Fibroblast of lung (primary cell): ENCODE data around the gene DEPDC5. TPM values are rescaled to one million over a fixed set of nuclear protein-coding genes. Genes with fewer than 3 reads are reported as not detected.

Source experiments
- DNase-seq, 2 donors: peaks; one replicate each; pipeline versions ENCODE4 v3.0.0 to v3.0.0-alpha.2; 2010; ENCODE audit warnings: low read depth in 2 of 2
- H2AFZ ChIP-seq: 2 replicates; pipeline ENCODE4 v1.5.1; 2012; ENCODE audit warnings: low read length, control low read depth, inconsistent platforms
- H3K27ac ChIP-seq: 2 replicates; pipeline ENCODE4 v1.5.1; 2011; ENCODE audit warnings: low read length, control low read depth; ENCODE audit not compliant: insufficient read depth
- H3K27me3 ChIP-seq: 2 replicates; pipeline ENCODE4 v1.5.1; 2011; ENCODE audit warnings: mild to moderate bottlenecking, low read length; ENCODE audit not compliant: control insufficient read depth, insufficient read depth
- H3K36me3 ChIP-seq: 2 replicates; pipeline ENCODE4 v1.5.1; 2011; ENCODE audit warnings: low read length; ENCODE audit not compliant: control insufficient read depth, insufficient read depth
- H3K4me1 ChIP-seq: 2 replicates; pipeline ENCODE4 v1.5.1; 2011; ENCODE audit warnings: low read length; ENCODE audit not compliant: control insufficient read depth, insufficient read depth; ENCODE audit errors: extremely low read depth
- H3K4me2 ChIP-seq: 2 replicates; pipeline ENCODE4 v1.5.1; 2011; ENCODE audit warnings: low read length, control low read depth; ENCODE audit not compliant: insufficient read depth; ENCODE audit errors: extremely low read depth
- H3K4me3 ChIP-seq, 4 experiments: fragments of 200-600 bp in 1 of 4; sonication (generic) in 1 of 4; replicated peaks in 1 of 4; 2 replicates each; pipeline ENCODE4 v1.5.1; 2011 to 2016; ENCODE audit warnings: low read length in 4 of 4, low read depth in 3 of 4, mild to moderate bottlenecking in 3 of 4, control low read depth in 2 of 4, inconsistent platforms in 1 of 4, mixed read lengths in 1 of 4; ENCODE audit not compliant: insufficient read depth in 1 of 4; ENCODE audit errors: control extremely low read depth in 1 of 4
- H3K79me2 ChIP-seq: 2 replicates; pipeline ENCODE4 v1.5.1; 2012; ENCODE audit warnings: mild to moderate bottlenecking, low read length, inconsistent platforms; ENCODE audit not compliant: control insufficient read depth, insufficient read depth
- H3K9ac ChIP-seq: 2 replicates; pipeline ENCODE4 v1.5.1; 2011; ENCODE audit warnings: mild to moderate bottlenecking, low read length, control low read depth; ENCODE audit not compliant: insufficient read depth
- H3K9me3 ChIP-seq: 2 replicates; pipeline ENCODE4 v1.5.1; 2012; ENCODE audit warnings: low read depth, low read length; ENCODE audit not compliant: control insufficient read depth, insufficient read depth
- H4K20me1 ChIP-seq: 2 replicates; pipeline ENCODE4 v1.5.1; 2011; ENCODE audit warnings: low read length; ENCODE audit not compliant: control insufficient read depth, insufficient read depth; ENCODE audit errors: extremely low read depth
- EZH2 ChIP-seq: IDR thresholded peaks from 2 replicates; pipeline ENCODE4 v1.5.1; 2012; ENCODE audit warnings: low read length, control low read depth, mild to moderate bottlenecking; ENCODE audit errors: missing control alignments
- polyA plus RNA-seq, 2 donors: library from polyadenylated mRNA; depleted of rRNA in 1 of 2; stranded (reverse) in 1 of 2; unstranded in 1 of 2; fragments of >200 nt; gene quantifications; 2 replicates each; pipeline ENCODE4 v1.2.1, GENCODE V29; 2011 to 2012; ENCODE audit warnings: missing spikeins in 1 of 2
- total RNA-seq: library from RNA; depleted of rRNA; stranded (reverse); fragments of >200 nt; gene quantifications from 2 replicates; pipeline ENCODE4 v1.2.1, GENCODE V29; 2014
- TF ChIP-seq, protein P1 (sequence below), 2 donors: IDR thresholded peaks in 1 of 2; conservative IDR thresholded peaks in 1 of 2; 1 replicate in 1 of 2; 2 replicates in 1 of 2; pipeline ENCODE4 v1.5.1; 2011 to 2012; ENCODE audit warnings: low read length in 2 of 2, control low read depth in 1 of 2, inconsistent platforms in 1 of 2, low read depth in 1 of 2, mild to moderate bottlenecking in 1 of 2

Gene DEPDC5
- total and polyA plus RNA-seq, 2 donors (not counting 1 experiment from before 2014, with no cell fraction given), result 10.4 to 10.7 TPM

DNA sequence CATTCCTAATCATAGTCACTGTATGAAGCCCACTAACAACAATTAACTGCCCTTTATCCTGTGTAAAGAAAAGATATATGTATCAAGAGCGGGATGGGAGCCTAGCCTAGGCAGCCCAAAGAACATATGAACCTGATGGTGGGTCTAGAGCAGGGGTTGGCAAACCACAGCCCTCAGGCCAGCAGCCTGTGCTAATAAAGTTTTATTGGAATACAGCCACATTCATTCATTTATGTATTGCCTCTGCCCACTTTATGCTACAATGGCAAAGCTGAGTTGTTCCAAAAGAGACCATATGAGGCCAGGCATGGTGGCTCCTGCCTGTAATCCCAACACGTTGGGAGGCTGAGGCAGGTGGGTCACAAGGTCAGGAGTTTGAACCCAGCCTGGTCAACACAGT, 17.4 kb upstream of the DEPDC5 start:
- Histone ChIP-seq H3K36me3 (no peaks in the 10 kb centered on the region), H3K4me1 (no peaks in the 10 kb centered on the region), H3K9me3 (no peaks in the 10 kb centered on the region), H3K4me2 (no peak overlapping the region), H2AFZ (no peak overlapping the region), H3K9ac (no peak overlapping the region), H3K27ac (no peak overlapping the region), H3K27me3 (no peaks in the 10 kb centered on the region), H3K4me3 (no peak overlapping the region), H4K20me1 (no peaks in the 10 kb centered on the region), H3K79me2 (peaks cover 24% of the 10 kb centered on the region)
- no peak for DNase-seq
- TF ChIP-seq, protein P1, sequence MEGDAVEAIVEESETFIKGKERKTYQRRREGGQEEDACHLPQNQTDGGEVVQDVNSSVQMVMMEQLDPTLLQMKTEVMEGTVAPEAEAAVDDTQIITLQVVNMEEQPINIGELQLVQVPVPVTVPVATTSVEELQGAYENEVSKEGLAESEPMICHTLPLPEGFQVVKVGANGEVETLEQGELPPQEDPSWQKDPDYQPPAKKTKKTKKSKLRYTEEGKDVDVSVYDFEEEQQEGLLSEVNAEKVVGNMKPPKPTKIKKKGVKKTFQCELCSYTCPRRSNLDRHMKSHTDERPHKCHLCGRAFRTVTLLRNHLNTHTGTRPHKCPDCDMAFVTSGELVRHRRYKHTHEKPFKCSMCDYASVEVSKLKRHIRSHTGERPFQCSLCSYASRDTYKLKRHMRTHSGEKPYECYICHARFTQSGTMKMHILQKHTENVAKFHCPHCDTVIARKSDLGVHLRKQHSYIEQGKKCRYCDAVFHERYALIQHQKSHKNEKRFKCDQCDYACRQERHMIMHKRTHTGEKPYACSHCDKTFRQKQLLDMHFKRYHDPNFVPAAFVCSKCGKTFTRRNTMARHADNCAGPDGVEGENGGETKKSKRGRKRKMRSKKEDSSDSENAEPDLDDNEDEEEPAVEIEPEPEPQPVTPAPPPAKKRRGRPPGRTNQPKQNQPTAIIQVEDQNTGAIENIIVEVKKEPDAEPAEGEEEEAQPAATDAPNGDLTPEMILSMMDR (conservative IDR thresholded peaks at IDR 0.05 in 1 of 2, IDR thresholded peaks at IDR 0.05 in 1 of 2; ENCODE audit: low read depth in 1 of 2, low read length in 2 of 2), result no peak
- no peak for TF ChIP-seq EZH2

DNA sequence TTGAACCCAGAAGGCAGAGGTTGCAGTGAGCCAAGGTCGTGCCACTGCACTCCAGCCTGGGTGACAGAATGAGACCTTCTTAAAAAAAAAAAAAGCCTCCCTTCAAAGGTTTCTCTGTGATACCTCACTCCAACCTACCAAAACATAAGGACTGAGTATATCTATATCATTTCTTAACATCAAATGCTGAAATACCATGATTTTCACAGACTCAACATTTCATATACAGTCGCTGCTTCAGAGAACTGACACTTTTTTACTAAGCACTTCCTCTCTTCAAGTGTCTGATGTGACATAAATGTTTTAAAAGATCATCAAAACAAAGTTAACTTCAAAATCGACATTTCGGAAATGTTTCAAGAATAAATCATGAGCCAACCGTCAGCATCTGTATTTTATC, 15.9 kb upstream of the DEPDC5 start:
- peaks cover 35% of the 10 kb centered on the region for H3K79me2 ChIP-seq
- H4K20me1 ChIP-seq, result no peaks in the 10 kb centered on the region
- H3K9ac ChIP-seq, result no peak overlapping the region
- no peaks in the 10 kb centered on the region for H3K4me1 ChIP-seq
- no peak for DNase-seq
- TF ChIP-seq, protein P1 (conservative IDR thresholded peaks at IDR 0.05 in 1 of 2, IDR thresholded peaks at IDR 0.05 in 1 of 2; ENCODE audit: low read depth in 1 of 2, low read length in 2 of 2), result no peak
- no peak for TF ChIP-seq EZH2
- no peak overlapping the region for H3K4me3 ChIP-seq
- no peaks in the 10 kb centered on the region for H3K36me3 ChIP-seq
- no peaks in the 10 kb centered on the region for H3K9me3 ChIP-seq
- no peaks in the 10 kb centered on the region for H3K27me3 ChIP-seq
- H3K4me2 ChIP-seq, result no peak overlapping the region
- no peak overlapping the region for H3K27ac ChIP-seq
- H2AFZ ChIP-seq, result no peak overlapping the region

DNA sequence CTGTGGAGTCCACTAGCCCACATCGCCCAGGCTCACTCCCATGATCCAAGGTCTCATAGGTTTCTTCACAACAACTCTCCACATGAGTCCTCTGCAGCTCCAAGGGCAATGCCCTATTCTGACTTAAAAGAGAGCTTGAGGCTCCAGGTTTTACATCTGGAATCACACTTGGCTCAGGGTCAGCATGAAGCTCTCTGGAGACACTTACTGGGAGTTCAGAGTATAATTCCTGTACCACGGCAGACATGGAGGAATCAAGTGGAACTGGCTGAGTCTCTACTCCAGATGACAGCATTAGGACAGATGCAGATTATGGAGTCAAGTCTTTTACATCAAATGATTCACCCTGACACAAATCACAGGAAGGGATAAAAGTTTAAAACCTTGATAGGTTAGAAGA, 15.3 kb upstream of the DEPDC5 start:
- Histone ChIP-seq H3K4me3 (no peak overlapping the region), H3K9me3 (no peaks in the 10 kb centered on the region), H4K20me1 (no peaks in the 10 kb centered on the region), H3K27me3 (no peaks in the 10 kb centered on the region), H3K9ac (no peak overlapping the region), H3K4me2 (no peak overlapping the region), H3K27ac (no peak overlapping the region), H2AFZ (no peak overlapping the region), H3K79me2 (peaks cover 36% of the 10 kb centered on the region), H3K4me1 (no peaks in the 10 kb centered on the region), H3K36me3 (no peaks in the 10 kb centered on the region)
- no peak for DNase-seq
- TF ChIP-seq EZH2, result no peak
- TF ChIP-seq, protein P1 (conservative IDR thresholded peaks at IDR 0.05 in 1 of 2, IDR thresholded peaks at IDR 0.05 in 1 of 2; ENCODE audit: low read depth in 1 of 2, low read length in 2 of 2), result no peak
